22Rv1 (cell line): Measurements from ENCODE around the gene RAB3C.
A peak's percentile ranks its signal among the peaks of the same experiment; 100 is the strongest.

Source experiments
- H3K27ac ChIP-seq: fragments of 450-650 bp; 2 replicates; pipeline ENCODE4 v1.5.1; 2017
- CTCF ChIP-seq: fragments of 450-650 bp; IDR thresholded peaks from 2 replicates; pipeline ENCODE4 v1.5.1; 2017; ENCODE audit warnings: mild to moderate bottlenecking
- ZFX ChIP-seq: fragments of 450-650 bp; IDR thresholded peaks from 2 replicates; pipeline ENCODE4 v1.6.1; 2017; ENCODE audit warnings: antibody characterized with exemption, borderline replicate concordance

RAB3C gene

DNA sequence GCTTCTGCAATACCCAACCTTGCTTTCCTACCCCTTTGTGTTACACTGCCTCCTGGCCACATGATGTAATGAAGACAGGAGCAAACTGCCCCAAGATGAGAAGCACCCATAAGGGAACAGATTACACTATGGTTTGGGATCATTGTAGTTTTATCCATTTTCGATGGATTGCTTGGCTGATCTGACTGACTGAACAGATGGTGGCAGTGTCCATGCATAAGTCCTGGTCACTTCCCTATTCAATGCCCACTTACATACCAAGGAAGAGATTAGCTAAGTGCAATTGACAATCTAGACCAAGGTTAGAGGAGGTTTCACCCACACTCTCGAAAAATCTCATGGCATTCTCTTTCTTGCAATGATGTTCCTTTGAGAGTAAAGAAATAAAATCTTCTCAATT is 319.9 kb downstream of the RAB3C start:
- H3K27ac ChIP-seq = no peak overlapping the region
- TF ChIP-seq CTCF (0 out of 2 replicates have a peak, but pooled peaks have one; percentile 8), ZFX (no peak)

GRCh38 chr5:58904737-58905136 is 321.9 kb downstream of the RAB3C start:
- no peak for TF ChIP-seq CTCF
- TF ChIP-seq ZFX = no peak
- H3K27ac ChIP-seq = no peak overlapping the region

GRCh38 chr5:58905944-58906343 is 323.1 kb downstream of the RAB3C start:
- no peak overlapping the region for H3K27ac ChIP-seq

More at GRCh38 chr5:58905944-58906343, 323.1 kb downstream of the RAB3C start:
- no peak for TF ChIP-seq CTCF
- no peak for TF ChIP-seq ZFX
